GM18499 (cell line): ENCODE data around the gene LUZP2.

Experiments used
- ATAC-seq: cut with Tn5 transposase; IDR thresholded peaks from one replicate; pipeline ENCODE4 v1.9.1; 2021; ENCODE audit warnings: moderate number of reproducible peaks; ENCODE audit not compliant: insufficient read depth, unreplicated experiment

Gene LUZP2

GRCh38 chr11:24625975-24626374, 129.1 kb downstream of the LUZP2 start:
- no peak for ATAC-seq

- ATAC-seq = no peak
These were observed 131.4 kb downstream of the LUZP2 start for GRCh38 chr11:24628224-24628776.

- no peak for ATAC-seq
These were observed 137.8 kb downstream of the LUZP2 start for GRCh38 chr11:24634606-24635160.

GRCh38 chr11:24635588-24636290, 138.9 kb downstream of the LUZP2 start:
- no peak for ATAC-seq

- no peak for ATAC-seq
These were observed 139.4 kb downstream of the LUZP2 start for GRCh38 chr11:24636291-24636629.

- ATAC-seq = no peak
These were observed 140.7 kb downstream of the LUZP2 start for GRCh38 chr11:24637520-24637919.

- ATAC-seq = no peak
These were observed 145.8 kb downstream of the LUZP2 start for GRCh38 chr11:24642648-24643047.

GRCh38 chr11:24645563-24645962, 148.7 kb downstream of the LUZP2 start:
- no peak for ATAC-seq

- ATAC-seq = no peak
These were observed 155.0 kb downstream of the LUZP2 start for GRCh38 chr11:24651873-24652272.

- ATAC-seq = no peak
These were observed 157.0 kb downstream of the LUZP2 start for GRCh38 chr11:24653901-24654300.

GRCh38 chr11:24661331-24661730, 164.5 kb downstream of the LUZP2 start:
- no peak for ATAC-seq

- ATAC-seq = no peak
These were observed 167.5 kb downstream of the LUZP2 start for GRCh38 chr11:24664399-24664798.

GRCh38 chr11:24667353-24667968, 170.6 kb downstream of the LUZP2 start:
- ATAC-seq = no peak

GRCh38 chr11:24678703-24679348, 182.0 kb downstream of the LUZP2 start:
- no peak for ATAC-seq

GRCh38 chr11:24679821-24680351, 183.0 kb downstream of the LUZP2 start:
- no peak for ATAC-seq

- no peak for ATAC-seq
These were observed 186.7 kb downstream of the LUZP2 start for GRCh38 chr11:24683583-24683982.

GRCh38 chr11:24685821-24686220, 189.0 kb downstream of the LUZP2 start:
- no peak for ATAC-seq

- no peak for ATAC-seq
These were observed 190.8 kb downstream of the LUZP2 start for GRCh38 chr11:24687531-24688147.

GRCh38 chr11:24688981-24689380, 192.1 kb downstream of the LUZP2 start:
- no peak for ATAC-seq

GRCh38 chr11:24697522-24698111, 200.8 kb downstream of the LUZP2 start:
- no peak for ATAC-seq
